Cardiac fibroblast (primary cell): ENCODE data around the gene CDK14.

Source experiments
- DNase-seq, 2 donors: peaks; one replicate each; pipeline versions ENCODE4 v3.0.0 to v3.0.0-alpha.2; 2010; ENCODE audit warnings: low read depth in 2 of 2
- H3K4me3 ChIP-seq, 2 donors: replicated peaks in 1 of 2; 1 replicate in 1 of 2; 2 replicates in 1 of 2; pipeline ENCODE4 v1.5.1; 2011; ENCODE audit warnings: low read depth in 2 of 2, low read length in 2 of 2, mild to moderate bottlenecking in 2 of 2, moderate library complexity in 1 of 2
- CTCF ChIP-seq: IDR thresholded peaks from one replicate; pipeline ENCODE4 v1.5.1; 2011; ENCODE audit warnings: low read depth, mild to moderate bottlenecking, low read length, inconsistent platforms

Gene CDK14

GRCh38 chr7:90988516-90988915 is 392.4 kb downstream of the CDK14 start:
- no peak overlapping the region for H3K4me3 ChIP-seq
- TF ChIP-seq CTCF: no peak
- no peak for DNase-seq

- no peak overlapping the region for H3K4me3 ChIP-seq
- DNase-seq: no peak
- no peak for TF ChIP-seq CTCF
These were observed 393.1 kb downstream of the CDK14 start for GRCh38 chr7:90988996-90989765.

- no peak for TF ChIP-seq CTCF
- no peak overlapping the region for H3K4me3 ChIP-seq
- DNase-seq: no peak
These were observed 398.0 kb downstream of the CDK14 start for GRCh38 chr7:90994121-90994520.

- H3K4me3 ChIP-seq: no peak overlapping the region
- DNase-seq: peak in 1 of 2 donors; percentile 22
- no peak for TF ChIP-seq CTCF
These were observed 398.5 kb downstream of the CDK14 start for GRCh38 chr7:90994601-90995000.

- no peak for DNase-seq
- TF ChIP-seq CTCF: no peak
- H3K4me3 ChIP-seq: no peak overlapping the region
These were observed 399.9 kb downstream of the CDK14 start for GRCh38 chr7:90995996-90996395.

- DNase-seq: peak; percentile 17 to 23
- no peak for TF ChIP-seq CTCF
- H3K4me3 ChIP-seq: no peak overlapping the region
These were observed 404.2 kb downstream of the CDK14 start for GRCh38 chr7:90999989-91000979.
